ENCODE measurements around the gene TIAL1. TPM values are rescaled to one million over a fixed set of nuclear protein-coding genes. Genes with fewer than 3 reads are reported as not detected.

Gene TIAL1
- total and polyA plus RNA-seq, 2 of the 4 experiments (the other 2 are of a cell fraction) = 28.0 to 83.5 TPM

GRCh38 chr10:119595134-119595675 is 1.6 kb downstream of the TIAL1 start:
- H4K5ac ChIP-seq (ENCODE audit: low read depth, low read length) = peak overlapping the region; percentile 67
- H2BK120ac ChIP-seq (ENCODE audit: low read depth, low read length) = peak overlapping the region; percentile 69
- ChIA-PET POLR2A (ENCODE audit: unreplicated experiment) (interaction anchor here (0.6 kb wide), 1 partner anchor 10 kb away, joined by 3 read pairs; no protein-coding TSS in a partner anchor), CTCF (interaction anchor here (0.6 to 1.7 kb wide), 3 partner anchors 96 to 660 kb away, joined by 4 to 8 read pairs (median 4); no protein-coding TSS in a partner anchor)
- intact Hi-C loops (cut with micrococcal nuclease) = no loop called here
- H3K79me1 ChIP-seq (ENCODE audit: low read depth in 1 of 2, low read length in 2 of 2) = peaks cover 3 to 28% of the 10 kb centered on the region in 2 experiments; a peak in 2 of 4 replicates
- peaks cover 42% of the 10 kb centered on the region for H4K20me1 ChIP-seq (ENCODE audit: insufficient read depth, low read length)
- ATAC-seq (ENCODE audit: low read depth) = no peak
- peak overlapping the region; percentile 96; the same call in 1 of the 2 replicates for H3K27ac ChIP-seq (ENCODE audit: insufficient read depth, low read length)
- H3K14ac ChIP-seq (replicated peaks; ENCODE audit: low read depth, low read length) = peak overlapping the region; percentile 90
- H2BK15ac ChIP-seq (ENCODE audit: low read depth, low read length) = no peak overlapping the region
- H3K27me3 ChIP-seq (ENCODE audit: control insufficient read depth, insufficient read depth, low read length) = no peaks in the 10 kb centered on the region
- dilution Hi-C loops (cut with HindIII; ENCODE audit: low sequenced_read_pairs, unreplicated experiment) = no loop called here
- H3K4ac ChIP-seq (ENCODE audit: low read depth, low read length) = peak overlapping the region; percentile 79
- H3K9ac ChIP-seq (ENCODE audit: low read depth, low read length) = peak overlapping the region; percentile 96
- H2BK5ac ChIP-seq (ENCODE audit: low read depth, low read length, poor library complexity, severe bottlenecking) = peak overlapping the region; percentile 93
- peak overlapping the region; percentile 97 for H3K4me2 ChIP-seq (ENCODE audit: low read depth, low read length)
- TSS peak; percentile 41 for BruUV-seq (replicated peaks)
- peak overlapping the region; percentile 95 for H3K23ac ChIP-seq (ENCODE audit: low read depth, low read length)
- peaks cover 2% of the 10 kb centered on the region; the same call in 1 of the 2 replicates for H3K9me3 ChIP-seq (ENCODE audit: control insufficient read depth, insufficient read depth, low read length)
- H3K56ac ChIP-seq (ENCODE audit: extremely low read depth, insufficient read depth, low read length) = peak overlapping the region; percentile 93
- H4K8ac ChIP-seq (ENCODE audit: low read depth in 2 of 2, low read length in 2 of 2) = peak overlapping the region in 1 of 2 experiments; percentile 68; a peak in 3 of 4 replicates
- H2AK5ac ChIP-seq (ENCODE audit: low read depth, low read length) = peak overlapping the region; percentile 63
- peaks cover 8% of the 10 kb centered on the region; the same call in 1 of the 2 replicates for H3K9me1 ChIP-seq (ENCODE audit: insufficient read depth, low read length)
- no peak for TF ChIP-seq CHD1 (IDR thresholded peaks at IDR 0.05; ENCODE audit: low read depth, low read length)
- peak; percentile 100 for TF ChIP-seq MAFK (IDR thresholded peaks at IDR 0.05; ENCODE audit: low read depth, low read length)
- TF ChIP-seq NFE2L2 (IDR thresholded peaks at IDR 0.05; ENCODE audit: low read depth, low read length) = peak; percentile 92
- peaks cover 6% of the 10 kb centered on the region for H3K36me3 ChIP-seq (ENCODE audit: control insufficient read depth, insufficient read depth, low read length)
- DNase-seq = peak; percentile 56
- 0% methylated on average over 2 of the region's 5 CpGs; no CpG with 5 or more reads in 1 of the 2 experiments for WGBS, 2 experiments (ENCODE audit: extremely low coverage in 2 of 2, insufficient read length in 1 of 2)
- peak overlapping the region; percentile 78 for H3K4me3 ChIP-seq (ENCODE audit: insufficient read depth, low read depth, low read length)
- in situ Hi-C loops (cut with MboI; ENCODE audit: low sequenced_read_pairs) = no loop called here
- peak overlapping the region; percentile 63; the same call in 1 of the 2 replicates for H3K18ac ChIP-seq (ENCODE audit: low read depth, low read length)
- H2BK20ac ChIP-seq (ENCODE audit: low read depth, low read length) = peak overlapping the region; percentile 21; the same call in 1 of the 2 replicates
- H2AK9ac ChIP-seq (replicated peaks; ENCODE audit: low read depth, low read length, poor library complexity) = peak overlapping the region; percentile 86
- H3K4me1 ChIP-seq (ENCODE audit: control insufficient read depth, insufficient read depth, low read length) = peaks cover 5% of the 10 kb centered on the region; the same call in 1 of the 2 replicates
- no peak overlapping the region for H2AFZ ChIP-seq (replicated peaks; ENCODE audit: low read length, poor library complexity)
- H4K91ac ChIP-seq (ENCODE audit: insufficient read depth, low read depth, low read length) = peak overlapping the region; percentile 30; the same call in 1 of the 2 replicates

Data from IMR-90 (cell line).